SK-N-SH treated with all-trans-retinoic acid at 6 μM for 48 hours (cell line): ENCODE results near the gene PRKAR1B.

Source experiments
- ATAC-seq: fragments of 200-7000 bp; cut with Tn5 transposase; 3 replicates; pipeline ENCODE4 v1.9.1; 2020; ENCODE audit warnings: mild to moderate bottlenecking, moderate library complexity
- ARNTL ChIP-seq: fragments of 450-650 bp; formaldehyde crosslinking; IDR thresholded peaks from 2 replicates; pipeline ENCODE4 v1.5.0; 2020; ENCODE audit warnings: low read depth, mild to moderate bottlenecking, moderate library complexity, borderline replicate concordance
- BACH2 ChIP-seq: fragments of 250-450 bp; sonication (Bioruptor Pico); IDR thresholded peaks from 2 replicates; pipeline ENCODE4 v1.9.0; 2021; ENCODE audit warnings: mild to moderate bottlenecking, borderline replicate concordance
- CREB5 ChIP-seq: fragments of 250-450 bp; sonication (Bioruptor Pico); IDR thresholded peaks from 2 replicates; pipeline ENCODE4 v1.5.1; 2020; ENCODE audit warnings: low read depth, mild to moderate bottlenecking, moderate library complexity
- CSDC2 ChIP-seq: fragments of 250-450 bp; sonication (Bioruptor Pico); IDR thresholded peaks from 2 replicates; pipeline ENCODE4 v1.5.0; 2020; ENCODE audit warnings: mild to moderate bottlenecking, moderate library complexity
- CSRNP3 ChIP-seq: fragments of 250-450 bp; sonication (Bioruptor Pico); IDR thresholded peaks from 2 replicates; pipeline ENCODE4 v1.5.1; 2021; ENCODE audit warnings: mild to moderate bottlenecking, moderate library complexity
- ESRRG ChIP-seq: fragments of 250-450 bp; sonication (Bioruptor Pico); IDR thresholded peaks from 2 replicates; pipeline ENCODE4 v1.6.1; 2021; ENCODE audit warnings: mild to moderate bottlenecking
- GLIS3 ChIP-seq: fragments of 250-450 bp; sonication (Bioruptor Pico); IDR thresholded peaks from 2 replicates; pipeline ENCODE4 v1.5.0; 2020; ENCODE audit warnings: mild to moderate bottlenecking, moderate library complexity
- ISL1 ChIP-seq: fragments of 250-450 bp; sonication (Bioruptor Pico); IDR thresholded peaks from 2 replicates; pipeline ENCODE4 v2.1.2; 2022; ENCODE audit warnings: mild to moderate bottlenecking, moderate library complexity
- PATZ1 ChIP-seq: fragments of 250-450 bp; sonication (Bioruptor Pico); IDR thresholded peaks from 2 replicates; pipeline ENCODE4 v1.8.0; 2020; ENCODE audit warnings: mild to moderate bottlenecking, moderate library complexity, borderline replicate concordance
- PPARA ChIP-seq: fragments of 250-450 bp; sonication (Bioruptor Pico); IDR thresholded peaks from 2 replicates; pipeline ENCODE4 v1.5.0; 2020; ENCODE audit warnings: mild to moderate bottlenecking, borderline replicate concordance
- RARB ChIP-seq: fragments of 250-450 bp; sonication (Bioruptor Pico); IDR thresholded peaks from 2 replicates; pipeline ENCODE4 v1.8.0; 2021; ENCODE audit warnings: mild to moderate bottlenecking, moderate library complexity
- SNAI2 ChIP-seq: fragments of 250-450 bp; sonication (Bioruptor Pico); IDR thresholded peaks from 2 replicates; pipeline ENCODE4 v1.5.0; 2020; ENCODE audit warnings: mild to moderate bottlenecking, moderate library complexity
- TCF4 ChIP-seq: fragments of 250-450 bp; sonication (Bioruptor Pico); IDR thresholded peaks from 2 replicates; pipeline ENCODE4 v1.8.0; 2021; ENCODE audit warnings: mild to moderate bottlenecking, moderate library complexity, borderline replicate concordance
- TOX ChIP-seq: fragments of 250-450 bp; sonication (Bioruptor Pico); IDR thresholded peaks from 2 replicates; pipeline ENCODE4 v1.8.0; 2021; ENCODE audit warnings: mild to moderate bottlenecking, moderate library complexity, borderline replicate concordance
- ZC3H10 ChIP-seq: fragments of 250-450 bp; sonication (Bioruptor Pico); IDR thresholded peaks from 2 replicates; pipeline ENCODE4 v1.5.1; 2021; ENCODE audit warnings: mild to moderate bottlenecking, moderate library complexity
- ZFP3 ChIP-seq: fragments of 250-450 bp; sonication (Bioruptor Pico); IDR thresholded peaks from 2 replicates; pipeline ENCODE4 v1.5.0; 2020; ENCODE audit warnings: mild to moderate bottlenecking, moderate library complexity
- ZFP30 ChIP-seq: fragments of 450-650 bp; formaldehyde crosslinking; IDR thresholded peaks from 2 replicates; pipeline ENCODE4 v1.5.0; 2022; ENCODE audit warnings: mild to moderate bottlenecking, moderate library complexity
- ZNF565 ChIP-seq: fragments of 450-650 bp; formaldehyde crosslinking; conservative IDR thresholded peaks from 2 replicates; pipeline ENCODE4 v1.5.0; 2020; ENCODE audit warnings: low read depth, mild to moderate bottlenecking, moderate library complexity
- ZNF70 ChIP-seq: fragments of 450-650 bp; formaldehyde crosslinking; IDR thresholded peaks from 2 replicates; pipeline ENCODE4 v1.5.0; 2020; ENCODE audit warnings: mild to moderate bottlenecking, moderate library complexity
- ZNF8 ChIP-seq: fragments of 450-650 bp; formaldehyde crosslinking; IDR thresholded peaks from 2 replicates; pipeline ENCODE4 v1.5.0; 2020; ENCODE audit warnings: mild to moderate bottlenecking, moderate library complexity
- TF ChIP-seq, protein P1 (sequence below): fragments of 250-450 bp; sonication (Bioruptor Pico); IDR thresholded peaks from 2 replicates; pipeline ENCODE4 v1.5.0; 2020; ENCODE audit warnings: mild to moderate bottlenecking, moderate library complexity
- TF ChIP-seq, protein P2 (sequence below): fragments of 250-450 bp; sonication (Bioruptor Pico); IDR thresholded peaks from 2 replicates; pipeline ENCODE4 v1.8.0; 2021; ENCODE audit warnings: low read depth, mild to moderate bottlenecking, moderate library complexity, borderline replicate concordance

PRKAR1B gene

DNA sequence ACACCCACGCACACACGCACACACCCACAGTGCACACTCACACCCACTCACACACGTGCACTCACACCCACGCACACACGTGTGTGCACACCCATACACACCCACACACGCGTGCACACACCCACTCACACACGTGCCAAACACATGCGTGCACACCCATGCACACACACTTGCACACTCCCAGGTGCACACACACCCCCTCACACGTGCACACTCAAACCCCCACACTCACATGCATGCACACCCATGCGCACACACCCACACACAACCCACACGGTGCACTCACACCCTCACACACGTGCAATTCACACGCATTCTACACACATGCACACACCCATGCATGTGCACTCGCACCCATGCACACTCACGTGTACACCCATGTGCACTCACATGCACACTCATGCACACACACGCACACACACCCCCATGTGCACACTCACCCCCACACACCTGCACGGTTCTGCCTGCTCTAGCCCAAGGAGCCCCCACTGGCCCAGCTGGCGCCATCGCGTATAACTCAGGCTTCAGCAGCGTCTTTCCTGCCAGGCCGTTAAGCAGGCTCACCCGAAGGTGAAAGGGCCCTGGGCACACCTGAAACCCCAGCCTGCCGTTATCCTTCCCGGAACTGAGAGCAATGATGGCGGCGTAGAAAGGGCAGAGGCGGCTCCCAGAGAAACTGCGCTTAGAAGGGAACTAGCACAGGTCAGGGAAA lies 143.5 kb downstream of the PRKAR1B start:
- ATAC-seq: no peak; the same call in 2 of the 3 replicates
- TF ChIP-seq TOX (CRISPR knock-in tag) (no peak), ZFP30 (CRISPR knock-in tag) (no peak), ARNTL (CRISPR knock-in tag) (no peak), ZFP3 (CRISPR knock-in tag) (no peak), ZC3H10 (CRISPR knock-in tag) (no peak), RARB (CRISPR knock-in tag) (no peak), CREB5 (CRISPR knock-in tag) (no peak)
- TF ChIP-seq, protein P1, sequence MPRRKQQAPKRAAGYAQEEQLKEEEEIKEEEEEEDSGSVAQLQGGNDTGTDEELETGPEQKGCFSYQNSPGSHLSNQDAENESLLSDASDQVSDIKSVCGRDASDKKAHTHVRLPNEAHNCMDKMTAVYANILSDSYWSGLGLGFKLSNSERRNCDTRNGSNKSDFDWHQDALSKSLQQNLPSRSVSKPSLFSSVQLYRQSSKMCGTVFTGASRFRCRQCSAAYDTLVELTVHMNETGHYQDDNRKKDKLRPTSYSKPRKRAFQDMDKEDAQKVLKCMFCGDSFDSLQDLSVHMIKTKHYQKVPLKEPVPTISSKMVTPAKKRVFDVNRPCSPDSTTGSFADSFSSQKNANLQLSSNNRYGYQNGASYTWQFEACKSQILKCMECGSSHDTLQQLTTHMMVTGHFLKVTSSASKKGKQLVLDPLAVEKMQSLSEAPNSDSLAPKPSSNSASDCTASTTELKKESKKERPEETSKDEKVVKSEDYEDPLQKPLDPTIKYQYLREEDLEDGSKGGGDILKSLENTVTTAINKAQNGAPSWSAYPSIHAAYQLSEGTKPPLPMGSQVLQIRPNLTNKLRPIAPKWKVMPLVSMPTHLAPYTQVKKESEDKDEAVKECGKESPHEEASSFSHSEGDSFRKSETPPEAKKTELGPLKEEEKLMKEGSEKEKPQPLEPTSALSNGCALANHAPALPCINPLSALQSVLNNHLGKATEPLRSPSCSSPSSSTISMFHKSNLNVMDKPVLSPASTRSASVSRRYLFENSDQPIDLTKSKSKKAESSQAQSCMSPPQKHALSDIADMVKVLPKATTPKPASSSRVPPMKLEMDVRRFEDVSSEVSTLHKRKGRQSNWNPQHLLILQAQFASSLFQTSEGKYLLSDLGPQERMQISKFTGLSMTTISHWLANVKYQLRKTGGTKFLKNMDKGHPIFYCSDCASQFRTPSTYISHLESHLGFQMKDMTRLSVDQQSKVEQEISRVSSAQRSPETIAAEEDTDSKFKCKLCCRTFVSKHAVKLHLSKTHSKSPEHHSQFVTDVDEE (CRISPR knock-in tag): no peak

- TF ChIP-seq PPARA (CRISPR knock-in tag) (no peak), ESRRG (no peak), ZNF8 (CRISPR knock-in tag) (no peak), RARB (CRISPR knock-in tag) (no peak), ZFP3 (CRISPR knock-in tag) (no peak), ZFP30 (CRISPR knock-in tag) (no peak), CSRNP3 (CRISPR knock-in tag) (no peak), ZNF70 (CRISPR knock-in tag) (no peak), CREB5 (CRISPR knock-in tag) (no peak), TCF4 (CRISPR knock-in tag) (no peak), CSDC2 (CRISPR knock-in tag) (no peak), SNAI2 (CRISPR knock-in tag) (no peak), ZNF565 (no peak), BACH2 (no peak), ISL1 (CRISPR knock-in tag) (no peak), GLIS3 (CRISPR knock-in tag) (no peak), PATZ1 (CRISPR knock-in tag) (no peak)
- TF ChIP-seq, protein P2, sequence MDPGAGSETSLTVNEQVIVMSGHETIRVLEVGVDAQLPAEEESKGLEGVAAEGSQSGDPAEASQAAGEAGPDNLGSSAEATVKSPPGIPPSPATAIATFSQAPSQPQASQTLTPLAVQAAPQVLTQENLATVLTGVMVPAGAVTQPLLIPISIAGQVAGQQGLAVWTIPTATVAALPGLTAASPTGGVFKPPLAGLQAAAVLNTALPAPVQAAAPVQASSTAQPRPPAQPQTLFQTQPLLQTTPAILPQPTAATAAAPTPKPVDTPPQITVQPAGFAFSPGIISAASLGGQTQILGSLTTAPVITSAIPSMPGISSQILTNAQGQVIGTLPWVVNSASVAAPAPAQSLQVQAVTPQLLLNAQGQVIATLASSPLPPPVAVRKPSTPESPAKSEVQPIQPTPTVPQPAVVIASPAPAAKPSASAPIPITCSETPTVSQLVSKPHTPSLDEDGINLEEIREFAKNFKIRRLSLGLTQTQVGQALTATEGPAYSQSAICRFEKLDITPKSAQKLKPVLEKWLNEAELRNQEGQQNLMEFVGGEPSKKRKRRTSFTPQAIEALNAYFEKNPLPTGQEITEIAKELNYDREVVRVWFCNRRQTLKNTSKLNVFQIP (CRISPR knock-in tag): no peak
- TF ChIP-seq, protein P1 (CRISPR knock-in tag): no peak
- no peak for ATAC-seq
These were observed 144.2 kb downstream of the PRKAR1B start for GRCh38 chr7:582931-583330.
